Neural cell (in vitro differentiated cells): ENCODE measurements around the gene FCN2. TPM values are rescaled to one million over a fixed set of nuclear protein-coding genes. Genes with fewer than 3 reads are reported as not detected.

Experiments used
- H2AFZ ChIP-seq: fragments of 200-600, 300-800 bp; sonication (generic), shearing (Covaris generic); 2 replicates; pipeline ENCODE4 v1.6.0; 2014; ENCODE audit warnings: low read depth, mild to moderate bottlenecking, antibody characterized with exemption, low read length, moderate library complexity
- H3F3A ChIP-seq: fragments of 200-600 bp; shearing (Covaris generic); 2 replicates; pipeline ENCODE4 v1.6.1; 2016; ENCODE audit warnings: mild to moderate bottlenecking, moderate library complexity, mixed read lengths, antibody characterized with exemption, low read length; ENCODE audit not compliant: insufficient read depth, poor library complexity, severe bottlenecking
- H3K27ac ChIP-seq: fragments of 200-600, 300-800 bp; sonication (generic), shearing (Covaris generic); 2 replicates; pipeline ENCODE4 v1.5.1; 2014; ENCODE audit warnings: mild to moderate bottlenecking, low read length, moderate library complexity
- H3K27me3 ChIP-seq: fragments of 300-800, 200-600 bp; sonication (generic), shearing (Covaris generic); 2 replicates; pipeline ENCODE4 v1.6.0; 2014; ENCODE audit warnings: mild to moderate bottlenecking, low read depth, low read length, moderate library complexity; ENCODE audit not compliant: insufficient read depth
- H3K36me3 ChIP-seq: fragments of 300-800, 200-600 bp; sonication (generic), shearing (Covaris generic); 2 replicates; pipeline ENCODE4 v1.5.1; 2014; ENCODE audit warnings: mild to moderate bottlenecking, antibody characterized with exemption, low read length, moderate library complexity; ENCODE audit not compliant: insufficient read depth
- H3K4me2 ChIP-seq: fragments of 300-800, 200-600 bp; sonication (generic), shearing (Covaris generic); 2 replicates; pipeline ENCODE4 v1.6.0; 2014; ENCODE audit warnings: mild to moderate bottlenecking, low read length
- H3K4me3 ChIP-seq: fragments of 300-800, 200-600 bp; sonication (generic), shearing (Covaris generic); 2 replicates; pipeline ENCODE4 v1.5.1; 2014; ENCODE audit warnings: mild to moderate bottlenecking, low read length, moderate library complexity
- H3K79me2 ChIP-seq: fragments of 200-600 bp; shearing (Covaris generic); replicated peaks from 2 replicates; pipeline ENCODE4 v1.6.0; 2014; ENCODE audit warnings: mild to moderate bottlenecking, low read length, moderate library complexity; ENCODE audit not compliant: insufficient read depth
- H3K9ac ChIP-seq: fragments of 300-800, 200-600 bp; sonication (generic), shearing (Covaris generic); 2 replicates; pipeline ENCODE4 v1.6.1; 2016; ENCODE audit warnings: mild to moderate bottlenecking, low read length, mixed read lengths
- H3K9me2 ChIP-seq: fragments of 200-600 bp; shearing (Covaris generic); 2 replicates; pipeline ENCODE4 v1.6.1; 2016; ENCODE audit warnings: mild to moderate bottlenecking, low read length, mixed read lengths; ENCODE audit not compliant: insufficient read depth
- H3K9me3 ChIP-seq: fragments of 200-600, 300-800 bp; sonication (generic), shearing (Covaris generic); 2 replicates; pipeline ENCODE4 v1.6.1; 2016; ENCODE audit warnings: mild to moderate bottlenecking, mixed run types, low read length, moderate library complexity, mixed read lengths
- H4K20me1 ChIP-seq: fragments of 200-600 bp; shearing (Covaris generic); 2 replicates; pipeline ENCODE4 v1.6.1; 2016; ENCODE audit warnings: mild to moderate bottlenecking, mixed run types; ENCODE audit not compliant: insufficient read depth
- CTCF ChIP-seq: fragments of 450-650 bp; IDR thresholded peaks from 2 replicates; pipeline ENCODE4 v1.5.1; 2014; ENCODE audit warnings: antibody characterized with exemption, mild to moderate bottlenecking, moderate library complexity; ENCODE audit not compliant: poor library complexity, severe bottlenecking
- EP300 ChIP-seq: fragments of 450-650 bp; conservative IDR thresholded peaks from 2 replicates; pipeline ENCODE4 v1.6.1; 2014; ENCODE audit warnings: antibody characterized with exemption, mild to moderate bottlenecking, moderate library complexity; ENCODE audit not compliant: poor library complexity, severe bottlenecking
- EZH2 ChIP-seq: fragments of 200-600, 300-800 bp; shearing (Covaris generic), sonication (generic); IDR thresholded peaks from 2 replicates; pipeline ENCODE4 v1.6.1; 2014; ENCODE audit warnings: antibody characterized with exemption, low read length, borderline replicate concordance, mild to moderate bottlenecking; ENCODE audit not compliant: insufficient read depth, poor library complexity, severe bottlenecking
- MXI1 ChIP-seq: fragments of 450-650 bp; conservative IDR thresholded peaks from 2 replicates; pipeline ENCODE4 v1.6.1; 2014; ENCODE audit warnings: antibody characterized with exemption, mild to moderate bottlenecking; ENCODE audit not compliant: poor library complexity, severe bottlenecking
- POLR2AphosphoS5 ChIP-seq: IDR thresholded peaks from 2 replicates; pipeline ENCODE4 v1.6.1; 2012
- RAD21 ChIP-seq: fragments of 450-650 bp; conservative IDR thresholded peaks from 2 replicates; pipeline ENCODE4 v1.6.1; 2014; ENCODE audit warnings: antibody characterized with exemption, mild to moderate bottlenecking, moderate library complexity
- REST ChIP-seq: IDR thresholded peaks from 2 replicates; pipeline ENCODE4 v1.6.1; 2012; ENCODE audit warnings: borderline replicate concordance
- SMC3 ChIP-seq: fragments of 450-650 bp; conservative IDR thresholded peaks from 2 replicates; pipeline ENCODE4 v1.6.1; 2014; ENCODE audit warnings: antibody characterized with exemption, mild to moderate bottlenecking, moderate library complexity; ENCODE audit not compliant: poor library complexity
- TAF1 ChIP-seq: IDR thresholded peaks from 2 replicates; pipeline ENCODE4 v1.6.1; 2012; ENCODE audit warnings: low read depth
- polyA plus RNA-seq: library from polyadenylated mRNA; depleted of rRNA; stranded (reverse); fragments of >200 nt; gene quantifications from 2 replicates; pipeline ENCODE4 v1.2.3, GENCODE V29; 2014

The FCN2 gene
- polyA plus RNA-seq, 1 donor from 2014 or later: not detected

GRCh38 chr9:134914501-134914834, 33.9 kb downstream of the FCN2 start:
- Histone ChIP-seq H3F3A (no peaks in the 10 kb centered on the region), H3K9me2 (no peaks in the 10 kb centered on the region)

GRCh38 chr9:134915046-134915985, 34.7 kb downstream of the FCN2 start:
- Histone ChIP-seq H3K9me2 (no peaks in the 10 kb centered on the region), H3K36me3 (no peaks in the 10 kb centered on the region), H3K9me3 (no peaks in the 10 kb centered on the region), H3K79me2 (no peaks in the 10 kb centered on the region), H2AFZ (no peak overlapping the region), H3K9ac (no peak overlapping the region), H3K4me2 (no peak overlapping the region), H3K4me3 (no peak overlapping the region), H3K27me3 (no peaks in the 10 kb centered on the region), H4K20me1 (no peaks in the 10 kb centered on the region), H3F3A (no peaks in the 10 kb centered on the region), H3K27ac (no peak overlapping the region)
- TF ChIP-seq REST: no peak
- no peak for TF ChIP-seq POLR2AphosphoS5
- TF ChIP-seq TAF1: no peak
- TF ChIP-seq EP300: no peak
- no peak for TF ChIP-seq CTCF
- no peak for TF ChIP-seq RAD21
- TF ChIP-seq EZH2: no peak
- TF ChIP-seq MXI1: no peak
- TF ChIP-seq SMC3: no peak

More at GRCh38 chr9:134914501-134914834, 33.9 kb downstream of the FCN2 start:
- H4K20me1 ChIP-seq: no peaks in the 10 kb centered on the region
- H3K27me3 ChIP-seq: no peaks in the 10 kb centered on the region
- H3K9me3 ChIP-seq: no peaks in the 10 kb centered on the region
- H3K4me3 ChIP-seq: no peak overlapping the region
- no peak overlapping the region for H3K9ac ChIP-seq
- H3K36me3 ChIP-seq: no peaks in the 10 kb centered on the region
- H3K4me2 ChIP-seq: no peak overlapping the region
- no peak for TF ChIP-seq EP300
- TF ChIP-seq CTCF: no peak
- H3K27ac ChIP-seq: no peak overlapping the region
- no peak overlapping the region for H2AFZ ChIP-seq
- no peaks in the 10 kb centered on the region for H3K79me2 ChIP-seq
